K562 (cell line): Measurements from ENCODE around the gene GP1BB. TPM values are rescaled to one million over a fixed set of nuclear protein-coding genes. Genes with fewer than 3 reads are reported as not detected.

Experiments used
- ASH1L ChIP-seq: fragments of 450-650 bp; IDR thresholded peaks from 2 replicates; pipeline ENCODE4 v1.6.1; 2018; ENCODE audit warnings: borderline replicate concordance, mild to moderate bottlenecking, low read depth; ENCODE audit not compliant: partially characterized antibody
- NEUROD1 ChIP-seq: fragments of 150-350 bp; IDR thresholded peaks from 2 replicates; pipeline ENCODE4 v1.6.1; 2014; ENCODE audit warnings: borderline replicate concordance, low read length, low read depth; ENCODE audit not compliant: partially characterized antibody
- PHF8 ChIP-seq: fragments of 200-600 bp; sonication (generic); IDR thresholded peaks from 2 replicates; pipeline ENCODE4 v1.6.1; 2012; ENCODE audit warnings: mixed run types, mild to moderate bottlenecking, inconsistent platforms, low read length, moderate library complexity, borderline replicate concordance
- POLR2AphosphoS2 ChIP-seq: IDR thresholded peaks from 2 replicates; pipeline ENCODE4 v1.6.1; 2012; ENCODE audit warnings: low read length, improper control_type of control experiment
- PURB ChIP-seq: sonication (generic); formaldehyde crosslinking; IDR thresholded peaks from 2 replicates; pipeline ENCODE4 v1.9.0; 2021; ENCODE audit warnings: low read depth, mild to moderate bottlenecking, missing genetic modification reagents
- THAP7 ChIP-seq: fragments of 250-450 bp; sonication (Bioruptor Pico); IDR thresholded peaks from 2 replicates; pipeline ENCODE4 v1.5.0; 2021
- ZNF518B ChIP-seq: fragments of 250-450 bp; sonication (Bioruptor Pico); IDR thresholded peaks from 2 replicates; pipeline ENCODE4 v1.5.0; 2021; ENCODE audit warnings: mild to moderate bottlenecking, moderate library complexity
- ZNF561 ChIP-seq: fragments of 450-650 bp; formaldehyde crosslinking; conservative IDR thresholded peaks from 2 replicates; pipeline ENCODE4 v1.4.0; 2020; ENCODE audit warnings: mild to moderate bottlenecking, moderate library complexity
- polyA plus RNA-seq, 8 experiments: library from polyadenylated mRNA; depleted of rRNA in 4 of 8; stranded (reverse) in 5 of 8; unstranded in 3 of 8; fragments of >200 nt; fragmentation: Nextera tagmentation in 2 of 8; fragmentation: Illumina TruSeq in 1 of 8; extraction: Ambion mirVana in 2 of 8; extraction: Trizol in 1 of 8; gene quantifications; 2 replicates each; pipeline versions ENCODE4 v1.2.1 to v1.2.3, GENCODE V29; 2011 to 2014; ENCODE audit warnings: inconsistent platforms in 1 of 8, missing spikeins in 1 of 8
- total RNA-seq, 7 experiments: library from RNA; depleted of rRNA in 6 of 7; stranded (reverse); fragments of >200 nt in 6 of 7; fragmentation: Illumina TruSeq in 2 of 7; extraction: Trizol in 2 of 7; gene quantifications; 2 replicates each; pipeline versions ENCODE4 v1.2.1 to v1.2.3, GENCODE V29; 2011 to 2021; ENCODE audit warnings: low replicate concordance in 1 of 7
- TF ChIP-seq, protein P1 (sequence below): fragments of 200-600 bp; sonication (generic); IDR thresholded peaks from one replicate; pipeline ENCODE4 v1.6.1; 2012; ENCODE audit warnings: mild to moderate bottlenecking, low read depth, low read length, inconsistent platforms
- TF ChIP-seq, protein P2 (sequence below): fragments of 450-650 bp; formaldehyde crosslinking; IDR thresholded peaks from 2 replicates; pipeline ENCODE4 v1.4.0; 2022; ENCODE audit warnings: missing genetic modification characterization

Gene GP1BB
- total and polyA plus RNA-seq, 9 of the 15 experiments (the other 6 are each of a cell fraction or from before 2014, with no cell fraction given): 0.69 to 162 (median 2.8) TPM

DNA sequence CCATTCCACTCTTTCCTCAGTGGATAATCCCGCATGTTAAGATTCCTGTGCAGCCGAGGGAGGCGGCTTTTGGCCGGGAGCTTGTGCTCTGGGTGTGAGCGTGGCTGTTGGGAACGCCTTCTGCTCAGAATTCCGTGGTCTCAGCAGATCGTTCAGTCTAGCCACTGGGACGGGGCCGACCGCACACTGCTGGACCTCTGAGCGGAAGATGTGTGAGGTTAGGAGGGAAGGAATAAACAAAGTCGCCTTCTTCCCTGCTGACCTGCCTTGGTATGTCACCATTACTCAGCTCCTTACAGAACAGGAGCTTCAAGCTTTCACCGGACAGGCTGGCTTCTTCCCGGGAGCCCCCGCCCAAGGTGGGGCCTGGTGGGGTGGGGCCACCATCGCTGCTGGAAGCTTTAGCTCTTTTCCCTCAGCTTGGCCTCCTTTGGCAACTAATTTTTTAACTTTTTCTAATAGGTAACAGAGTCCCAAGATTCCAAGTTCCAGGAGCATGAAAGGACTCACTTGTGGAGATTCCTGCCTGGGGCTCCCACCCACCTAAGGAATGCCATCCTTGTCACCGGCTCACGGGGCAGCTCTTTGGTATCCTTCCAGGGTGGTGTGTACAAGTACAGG is 31.5 kb upstream of the GP1BB start (continued):
- TF ChIP-seq, protein P1, sequence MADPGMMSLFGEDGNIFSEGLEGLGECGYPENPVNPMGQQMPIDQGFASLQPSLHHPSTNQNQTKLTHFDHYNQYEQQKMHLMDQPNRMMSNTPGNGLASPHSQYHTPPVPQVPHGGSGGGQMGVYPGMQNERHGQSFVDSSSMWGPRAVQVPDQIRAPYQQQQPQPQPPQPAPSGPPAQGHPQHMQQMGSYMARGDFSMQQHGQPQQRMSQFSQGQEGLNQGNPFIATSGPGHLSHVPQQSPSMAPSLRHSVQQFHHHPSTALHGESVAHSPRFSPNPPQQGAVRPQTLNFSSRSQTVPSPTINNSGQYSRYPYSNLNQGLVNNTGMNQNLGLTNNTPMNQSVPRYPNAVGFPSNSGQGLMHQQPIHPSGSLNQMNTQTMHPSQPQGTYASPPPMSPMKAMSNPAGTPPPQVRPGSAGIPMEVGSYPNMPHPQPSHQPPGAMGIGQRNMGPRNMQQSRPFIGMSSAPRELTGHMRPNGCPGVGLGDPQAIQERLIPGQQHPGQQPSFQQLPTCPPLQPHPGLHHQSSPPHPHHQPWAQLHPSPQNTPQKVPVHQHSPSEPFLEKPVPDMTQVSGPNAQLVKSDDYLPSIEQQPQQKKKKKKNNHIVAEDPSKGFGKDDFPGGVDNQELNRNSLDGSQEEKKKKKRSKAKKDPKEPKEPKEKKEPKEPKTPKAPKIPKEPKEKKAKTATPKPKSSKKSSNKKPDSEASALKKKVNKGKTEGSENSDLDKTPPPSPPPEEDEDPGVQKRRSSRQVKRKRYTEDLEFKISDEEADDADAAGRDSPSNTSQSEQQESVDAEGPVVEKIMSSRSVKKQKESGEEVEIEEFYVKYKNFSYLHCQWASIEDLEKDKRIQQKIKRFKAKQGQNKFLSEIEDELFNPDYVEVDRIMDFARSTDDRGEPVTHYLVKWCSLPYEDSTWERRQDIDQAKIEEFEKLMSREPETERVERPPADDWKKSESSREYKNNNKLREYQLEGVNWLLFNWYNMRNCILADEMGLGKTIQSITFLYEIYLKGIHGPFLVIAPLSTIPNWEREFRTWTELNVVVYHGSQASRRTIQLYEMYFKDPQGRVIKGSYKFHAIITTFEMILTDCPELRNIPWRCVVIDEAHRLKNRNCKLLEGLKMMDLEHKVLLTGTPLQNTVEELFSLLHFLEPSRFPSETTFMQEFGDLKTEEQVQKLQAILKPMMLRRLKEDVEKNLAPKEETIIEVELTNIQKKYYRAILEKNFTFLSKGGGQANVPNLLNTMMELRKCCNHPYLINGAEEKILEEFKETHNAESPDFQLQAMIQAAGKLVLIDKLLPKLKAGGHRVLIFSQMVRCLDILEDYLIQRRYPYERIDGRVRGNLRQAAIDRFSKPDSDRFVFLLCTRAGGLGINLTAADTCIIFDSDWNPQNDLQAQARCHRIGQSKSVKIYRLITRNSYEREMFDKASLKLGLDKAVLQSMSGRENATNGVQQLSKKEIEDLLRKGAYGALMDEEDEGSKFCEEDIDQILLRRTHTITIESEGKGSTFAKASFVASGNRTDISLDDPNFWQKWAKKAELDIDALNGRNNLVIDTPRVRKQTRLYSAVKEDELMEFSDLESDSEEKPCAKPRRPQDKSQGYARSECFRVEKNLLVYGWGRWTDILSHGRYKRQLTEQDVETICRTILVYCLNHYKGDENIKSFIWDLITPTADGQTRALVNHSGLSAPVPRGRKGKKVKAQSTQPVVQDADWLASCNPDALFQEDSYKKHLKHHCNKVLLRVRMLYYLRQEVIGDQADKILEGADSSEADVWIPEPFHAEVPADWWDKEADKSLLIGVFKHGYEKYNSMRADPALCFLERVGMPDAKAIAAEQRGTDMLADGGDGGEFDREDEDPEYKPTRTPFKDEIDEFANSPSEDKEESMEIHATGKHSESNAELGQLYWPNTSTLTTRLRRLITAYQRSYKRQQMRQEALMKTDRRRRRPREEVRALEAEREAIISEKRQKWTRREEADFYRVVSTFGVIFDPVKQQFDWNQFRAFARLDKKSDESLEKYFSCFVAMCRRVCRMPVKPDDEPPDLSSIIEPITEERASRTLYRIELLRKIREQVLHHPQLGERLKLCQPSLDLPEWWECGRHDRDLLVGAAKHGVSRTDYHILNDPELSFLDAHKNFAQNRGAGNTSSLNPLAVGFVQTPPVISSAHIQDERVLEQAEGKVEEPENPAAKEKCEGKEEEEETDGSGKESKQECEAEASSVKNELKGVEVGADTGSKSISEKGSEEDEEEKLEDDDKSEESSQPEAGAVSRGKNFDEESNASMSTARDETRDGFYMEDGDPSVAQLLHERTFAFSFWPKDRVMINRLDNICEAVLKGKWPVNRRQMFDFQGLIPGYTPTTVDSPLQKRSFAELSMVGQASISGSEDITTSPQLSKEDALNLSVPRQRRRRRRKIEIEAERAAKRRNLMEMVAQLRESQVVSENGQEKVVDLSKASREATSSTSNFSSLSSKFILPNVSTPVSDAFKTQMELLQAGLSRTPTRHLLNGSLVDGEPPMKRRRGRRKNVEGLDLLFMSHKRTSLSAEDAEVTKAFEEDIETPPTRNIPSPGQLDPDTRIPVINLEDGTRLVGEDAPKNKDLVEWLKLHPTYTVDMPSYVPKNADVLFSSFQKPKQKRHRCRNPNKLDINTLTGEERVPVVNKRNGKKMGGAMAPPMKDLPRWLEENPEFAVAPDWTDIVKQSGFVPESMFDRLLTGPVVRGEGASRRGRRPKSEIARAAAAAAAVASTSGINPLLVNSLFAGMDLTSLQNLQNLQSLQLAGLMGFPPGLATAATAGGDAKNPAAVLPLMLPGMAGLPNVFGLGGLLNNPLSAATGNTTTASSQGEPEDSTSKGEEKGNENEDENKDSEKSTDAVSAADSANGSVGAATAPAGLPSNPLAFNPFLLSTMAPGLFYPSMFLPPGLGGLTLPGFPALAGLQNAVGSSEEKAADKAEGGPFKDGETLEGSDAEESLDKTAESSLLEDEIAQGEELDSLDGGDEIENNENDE: peak; percentile 44
- TF ChIP-seq POLR2AphosphoS2 (no peak), ASH1L (no peak), ZNF561 (CRISPR knock-in tag) (no peak), NEUROD1 (no peak), THAP7 (no peak), PHF8 (peak; percentile 76; the same call in 1 of the 2 replicates), ZNF518B (CRISPR knock-in tag) (no peak), PURB (CRISPR knock-in tag) (no peak)
- TF ChIP-seq, protein P2, sequence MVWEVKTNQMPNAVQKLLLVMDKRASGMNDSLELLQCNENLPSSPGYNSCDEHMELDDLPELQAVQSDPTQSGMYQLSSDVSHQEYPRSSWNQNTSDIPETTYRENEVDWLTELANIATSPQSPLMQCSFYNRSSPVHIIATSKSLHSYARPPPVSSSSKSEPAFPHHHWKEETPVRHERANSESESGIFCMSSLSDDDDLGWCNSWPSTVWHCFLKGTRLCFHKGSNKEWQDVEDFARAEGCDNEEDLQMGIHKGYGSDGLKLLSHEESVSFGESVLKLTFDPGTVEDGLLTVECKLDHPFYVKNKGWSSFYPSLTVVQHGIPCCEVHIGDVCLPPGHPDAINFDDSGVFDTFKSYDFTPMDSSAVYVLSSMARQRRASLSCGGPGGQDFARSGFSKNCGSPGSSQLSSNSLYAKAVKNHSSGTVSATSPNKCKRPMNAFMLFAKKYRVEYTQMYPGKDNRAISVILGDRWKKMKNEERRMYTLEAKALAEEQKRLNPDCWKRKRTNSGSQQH: no peak
